OCI-LY7 (cell line): ENCODE data around the gene FSIP1. TPM values are rescaled to one million over a fixed set of nuclear protein-coding genes. Genes with fewer than 3 reads are reported as not detected.

Source experiments
- BruUV-seq: library from RNA; stranded (reverse); fragments of 400-500 nt; replicated peaks from 2 replicates; lab custom pipeline; 2021; lab: Mats Ljungman, UMichigan
- CTCF ChIA-PET: fragments of 300-600 bp; sonication (Branson Sonifier 250); formaldehyde crosslinking; loops from one replicate; lab custom pipeline; 2022; ENCODE audit warnings: antibody characterized with exemption; ENCODE audit not compliant: unreplicated experiment; lab: Charles Lee
- POLR2A ChIA-PET: fragments of 300-600 bp; sonication (Branson Sonifier 250); formaldehyde crosslinking; loops from one replicate; lab custom pipeline; 2022; ENCODE audit warnings: antibody characterized with exemption; lab: Charles Lee
- DNase-seq: peaks from one replicate; pipeline ENCODE4 v3.0.0-alpha.2; 2015; ENCODE audit warnings: low spot score
- H2AFZ ChIP-seq: fragments of 200-600 bp; sonication (generic), shearing (Covaris generic); 2 replicates; pipeline ENCODE4 v1.6.1; 2014; ENCODE audit warnings: mild to moderate bottlenecking, antibody characterized with exemption, low read length, moderate library complexity
- H3K27ac ChIP-seq: fragments of 200-600 bp; sonication (generic); 2 replicates; pipeline ENCODE4 v1.5.1; 2014; ENCODE audit warnings: mixed run types, low read depth, mild to moderate bottlenecking, moderate library complexity, low read length, inconsistent platforms; ENCODE audit not compliant: poor library complexity, severe bottlenecking
- H3K36me3 ChIP-seq: fragments of 200-600 bp; sonication (generic); 2 replicates; pipeline ENCODE4 v1.6.1; 2014; ENCODE audit warnings: mild to moderate bottlenecking, antibody characterized with exemption, low read length, moderate library complexity, mixed read lengths; ENCODE audit not compliant: insufficient read depth
- H3K4me1 ChIP-seq: fragments of 200-600 bp; sonication (generic); 2 replicates; pipeline ENCODE4 v1.5.1; 2014; ENCODE audit warnings: mild to moderate bottlenecking, low read length; ENCODE audit not compliant: insufficient read depth, poor library complexity, severe bottlenecking
- H3K4me2 ChIP-seq: fragments of 200-600 bp; sonication (generic); 2 replicates; pipeline ENCODE4 v1.6.1; 2014; ENCODE audit warnings: mild to moderate bottlenecking, low read length
- H3K4me3 ChIP-seq: fragments of 200-600 bp; sonication (generic); 2 replicates; pipeline ENCODE4 v1.5.1; 2014; ENCODE audit warnings: mild to moderate bottlenecking, low read depth, low read length; ENCODE audit not compliant: poor library complexity, severe bottlenecking
- H3K79me2 ChIP-seq: fragments of 200-600 bp; sonication (generic); 2 replicates; pipeline ENCODE4 v1.6.1; 2016; ENCODE audit warnings: low read depth, mild to moderate bottlenecking, low read length, moderate library complexity, mixed read lengths; ENCODE audit not compliant: insufficient read depth
- H3K9me2 ChIP-seq: fragments of 200-600 bp; sonication (generic); 2 replicates; pipeline ENCODE4 v1.6.1; 2016; ENCODE audit warnings: mild to moderate bottlenecking, low read length, mixed read lengths; ENCODE audit not compliant: insufficient read depth
- H3K9me3 ChIP-seq: fragments of 200-600 bp; sonication (generic); 2 replicates; pipeline ENCODE4 v1.6.1; 2014; ENCODE audit warnings: mild to moderate bottlenecking, mixed run types, low read length, mixed read lengths
- H4K20me1 ChIP-seq: fragments of 200-600 bp; sonication (generic); 2 replicates; pipeline ENCODE4 v1.6.1; 2014; ENCODE audit warnings: mild to moderate bottlenecking, antibody characterized with exemption, low read length, moderate library complexity, mixed read lengths; ENCODE audit not compliant: insufficient read depth
- CTCF ChIP-seq: fragments of 200-600 bp; sonication (generic); conservative IDR thresholded peaks from 2 replicates; pipeline ENCODE4 v1.5.1; 2014; ENCODE audit warnings: mild to moderate bottlenecking, antibody characterized with exemption, low read length, moderate library complexity, mixed read lengths
- EZH2phosphoT487 ChIP-seq: fragments of 200-600 bp; sonication (generic); IDR thresholded peaks from 2 replicates; pipeline ENCODE4 v1.6.1; 2018; ENCODE audit warnings: low read depth, borderline replicate concordance, mild to moderate bottlenecking, mixed run types, antibody characterized with exemption, low read length, moderate library complexity, mixed read lengths
- intact Hi-C: fragments of 100-400 bp; cut with micrococcal nuclease; formaldehyde crosslinking; loops from one replicate; pipeline ENCODE4 v1.10.0; 2022; ENCODE audit not compliant: unreplicated experiment
- total RNA-seq, 2 experiments: library from RNA; depleted of rRNA in 1 of 2; stranded (reverse); fragments of >200 nt in 1 of 2; shearing (Covaris generic) in 1 of 2; gene quantifications; 2 replicates each; pipeline ENCODE4 v1.2.3, GENCODE V29; 2014 to 2022

Gene FSIP1
- total RNA-seq, 2 experiments from 2014 or later: 0.28 to 0.65 TPM

GRCh38 chr15:39666677-39667076, 116.0 kb downstream of the FSIP1 start:
- intact Hi-C loops: no loop called here

GRCh38 chr15:39665629-39666250, 116.9 kb downstream of the FSIP1 start:
- no peak for TF ChIP-seq EZH2phosphoT487
- no peak for TF ChIP-seq CTCF
- intact Hi-C loops: no loop called here
- ChIA-PET CTCF (no interaction called here), POLR2A (interaction anchor here (0.7 kb wide), 1 partner anchor 42 kb away, joined by 4 read pairs; no protein-coding TSS in a partner anchor)
- no peaks in the 10 kb centered on the region for H3K4me1 ChIP-seq
- no peaks in the 10 kb centered on the region for H3K9me3 ChIP-seq
- DNase-seq: no peak
- no peaks in the 10 kb centered on the region for H3K79me2 ChIP-seq
- H3K9me2 ChIP-seq: no peaks in the 10 kb centered on the region
- no peak overlapping the region for H3K27ac ChIP-seq
- H3K4me3 ChIP-seq: no peak overlapping the region
- no peak overlapping the region for H3K4me2 ChIP-seq
- no peaks in the 10 kb centered on the region for H4K20me1 ChIP-seq
- no peak overlapping the region for H2AFZ ChIP-seq
- no peaks in the 10 kb centered on the region for H3K36me3 ChIP-seq
- no TSS peak for BruUV-seq

More at GRCh38 chr15:39666677-39667076, 116.0 kb downstream of the FSIP1 start:
- BruUV-seq: no TSS peak
- Histone ChIP-seq H4K20me1 (no peaks in the 10 kb centered on the region), H3K27ac (no peak overlapping the region), H3K4me3 (no peak overlapping the region), H3K79me2 (no peaks in the 10 kb centered on the region), H3K9me2 (no peaks in the 10 kb centered on the region), H3K4me2 (no peak overlapping the region), H2AFZ (no peak overlapping the region), H3K36me3 (no peaks in the 10 kb centered on the region), H3K9me3 (no peaks in the 10 kb centered on the region), H3K4me1 (no peaks in the 10 kb centered on the region)
- CTCF ChIA-PET: no interaction called here
- DNase-seq: no peak
- no peak for TF ChIP-seq CTCF
- no peak for TF ChIP-seq EZH2phosphoT487
- POLR2A ChIA-PET: no interaction called here

GRCh38 chr15:39663704-39664250, 118.9 kb downstream of the FSIP1 start:
- DNase-seq: no peak
- TF ChIP-seq EZH2phosphoT487: no peak
- no peak for TF ChIP-seq CTCF
- Histone ChIP-seq H3K4me2 (no peak overlapping the region), H3K9me3 (no peaks in the 10 kb centered on the region), H3K4me3 (no peak overlapping the region), H3K4me1 (no peaks in the 10 kb centered on the region), H3K79me2 (no peaks in the 10 kb centered on the region), H2AFZ (no peak overlapping the region), H3K9me2 (no peaks in the 10 kb centered on the region), H4K20me1 (no peaks in the 10 kb centered on the region), H3K36me3 (no peaks in the 10 kb centered on the region), H3K27ac (no peak overlapping the region)
- intact Hi-C loops: no loop called here
- CTCF ChIA-PET: no interaction called here
- POLR2A ChIA-PET: no interaction called here
- BruUV-seq: no TSS peak
